HepG2 (cell line): Measurements from ENCODE around the gene STOML3. TPM values are rescaled to one million over a fixed set of nuclear protein-coding genes. Genes with fewer than 3 reads are reported as not detected.

Experiments
- HMG20B ChIP-seq: conservative IDR thresholded peaks from 2 replicates; pipeline ENCODE4 v1.6.1; 2016; ENCODE audit warnings: missing genetic modification reagents, missing compliant biosample characterization
- HNF1B ChIP-seq: sonication (generic); formaldehyde crosslinking; IDR thresholded peaks from 2 replicates; pipeline ENCODE4 v1.5.1; 2020; ENCODE audit warnings: mild to moderate bottlenecking, moderate library complexity, missing genetic modification reagents
- NCOR1 ChIP-seq: fragments of 200-600 bp; sonication (generic); IDR thresholded peaks from 2 replicates; pipeline ENCODE4 v1.7.0; 2017; ENCODE audit warnings: antibody characterized with exemption, low read length, borderline replicate concordance
- SMYD3 ChIP-seq: sonication (generic); formaldehyde crosslinking; IDR thresholded peaks from 2 replicates; pipeline ENCODE4 v1.8.1; 2023; ENCODE audit warnings: mild to moderate bottlenecking, missing genetic modification reagents
- STAT6 ChIP-seq: sonication (generic); formaldehyde crosslinking; IDR thresholded peaks from 2 replicates; pipeline ENCODE4 v1.4.0; 2020; ENCODE audit warnings: missing genetic modification reagents, mild to moderate bottlenecking, borderline replicate concordance
- ZHX2 ChIP-seq, 2 experiments: sonication (generic) in 1 of 2; formaldehyde crosslinking in 1 of 2; IDR thresholded peaks; 2 replicates each; pipeline versions ENCODE4 v1.6.1 to v1.9.0; 2014 to 2022; ENCODE audit warnings: antibody characterized with exemption in 1 of 2, borderline replicate concordance in 1 of 2, inconsistent platforms in 1 of 2, low read depth in 1 of 2, missing genetic modification reagents in 1 of 2
- ZKSCAN5 ChIP-seq: sonication (generic); formaldehyde crosslinking; IDR thresholded peaks from 2 replicates; pipeline ENCODE4 v1.5.1; 2020; ENCODE audit warnings: mild to moderate bottlenecking, missing genetic modification reagents
- ZNF17 ChIP-seq: sonication (generic); formaldehyde crosslinking; IDR thresholded peaks from 2 replicates; pipeline ENCODE4 v1.5.0; 2020; ENCODE audit warnings: mild to moderate bottlenecking, missing genetic modification reagents
- ZNF331 ChIP-seq: sonication (generic); formaldehyde crosslinking; IDR thresholded peaks from 2 replicates; pipeline ENCODE4 v1.4.0; 2020; ENCODE audit warnings: missing genetic modification reagents
- ZNF543 ChIP-seq: sonication (generic); formaldehyde crosslinking; IDR thresholded peaks from 2 replicates; pipeline ENCODE4 v1.4.0; 2020; ENCODE audit warnings: mild to moderate bottlenecking, missing genetic modification reagents
- ZSCAN31 ChIP-seq: sonication (generic); formaldehyde crosslinking; IDR thresholded peaks from 2 replicates; pipeline ENCODE4 v1.5.0; 2020; ENCODE audit warnings: low read depth, mild to moderate bottlenecking, missing genetic modification reagents
- polyA plus RNA-seq, 8 experiments: library from polyadenylated mRNA; depleted of rRNA in 3 of 8; stranded (reverse) in 7 of 8; unstranded in 1 of 8; fragments of >200 nt; fragmentation: Illumina TruSeq in 4 of 8; extraction: Trizol in 4 of 8; gene quantifications; 2 replicates each; pipeline versions ENCODE4 v1.2.1 to v1.2.3, GENCODE V29; 2011 to 2016; ENCODE audit warnings: low read depth in 4 of 8, missing spikeins in 1 of 8, mixed read lengths in 1 of 8; ENCODE audit not compliant: insufficient read depth in 1 of 8
- total RNA-seq, 5 experiments: library from RNA; depleted of rRNA; stranded (reverse); fragments of >200 nt; fragmentation: Illumina TruSeq; extraction: Trizol; gene quantifications; 2 replicates each; pipeline ENCODE4 v1.2.3, GENCODE V29; 2016; ENCODE audit warnings: low read depth in 1 of 5
- TF ChIP-seq, protein P1 (sequence below), 2 experiments: fragments of 450-650 bp in 1 of 2; sonication (generic) in 1 of 2; formaldehyde crosslinking; IDR thresholded peaks; 2 replicates each; pipeline versions ENCODE4 v1.5.0 to v1.8.0; 2020 to 2022; ENCODE audit warnings: mild to moderate bottlenecking in 1 of 2, missing genetic modification reagents in 1 of 2
- TF ChIP-seq, protein P2 (sequence below): sonication (generic); formaldehyde crosslinking; conservative IDR thresholded peaks from 2 replicates; pipeline ENCODE4 v1.4.0; 2020; ENCODE audit warnings: missing genetic modification reagents

STOML3 gene
- total and polyA plus RNA-seq, 2 of the 13 experiments (the other 11 are each of a cell fraction or from before 2014, with no cell fraction given) = not detected

DNA sequence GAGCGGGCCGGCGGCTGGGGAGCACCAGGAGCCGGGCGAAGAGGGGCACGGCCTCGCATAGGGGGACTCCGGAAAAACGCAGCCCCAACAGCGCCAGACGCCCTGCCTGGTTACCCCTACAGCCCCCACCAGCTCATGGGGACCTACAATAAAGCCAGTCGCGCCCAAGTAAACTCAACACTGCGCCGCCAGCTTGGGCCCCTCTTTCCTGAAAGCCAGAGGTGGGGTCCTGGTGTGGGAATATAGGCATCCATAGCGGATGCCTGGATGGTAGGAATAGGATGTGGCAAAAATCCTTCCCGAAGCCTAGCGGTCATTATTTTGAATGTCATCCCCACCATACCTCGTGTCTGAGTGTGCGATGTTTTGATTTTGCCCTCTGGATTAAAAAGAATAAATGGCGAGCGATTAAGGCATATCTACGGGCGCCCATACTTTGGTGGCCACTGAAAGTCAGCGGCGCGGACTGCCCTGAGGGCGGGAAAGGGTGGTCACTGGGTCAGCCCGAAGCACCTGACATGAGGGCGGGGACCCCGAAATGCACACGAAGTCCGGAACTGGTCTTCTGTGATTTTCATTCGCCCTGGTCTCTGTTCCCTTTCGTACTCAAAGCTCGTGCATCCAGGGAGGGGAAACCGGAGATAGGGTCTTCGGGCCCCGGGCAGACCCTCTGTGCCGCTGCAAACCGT is 47.4 kb upstream of the STOML3 start, which contains the start of the genes NHLRC3 and PROSER1 (continued):
- TF ChIP-seq ZHX2 (IDR thresholded peaks at IDR 0.05; ENCODE audit: low read depth) = peak; percentile 55; the same call in 1 of the 2 replicates
- TF ChIP-seq ZHX2 (CRISPR knock-in tag; IDR thresholded peaks at IDR 0.05; ENCODE audit: borderline replicate concordance) = peak; percentile 63; the same call in 1 of the 2 replicates
- TF ChIP-seq ZNF543 (CRISPR knock-in tag) = no peak
- TF ChIP-seq ZNF331 (CRISPR knock-in tag) = peak; percentile 12; the same call in 1 of the 2 replicates
- no peak for TF ChIP-seq ZKSCAN5
- TF ChIP-seq HMG20B (CRISPR knock-in tag) = peak; percentile 58; the same call in 1 of the 2 replicates
- peak; percentile 54; the same call in 1 of the 2 replicates for TF ChIP-seq NCOR1
- TF ChIP-seq, protein P1, sequence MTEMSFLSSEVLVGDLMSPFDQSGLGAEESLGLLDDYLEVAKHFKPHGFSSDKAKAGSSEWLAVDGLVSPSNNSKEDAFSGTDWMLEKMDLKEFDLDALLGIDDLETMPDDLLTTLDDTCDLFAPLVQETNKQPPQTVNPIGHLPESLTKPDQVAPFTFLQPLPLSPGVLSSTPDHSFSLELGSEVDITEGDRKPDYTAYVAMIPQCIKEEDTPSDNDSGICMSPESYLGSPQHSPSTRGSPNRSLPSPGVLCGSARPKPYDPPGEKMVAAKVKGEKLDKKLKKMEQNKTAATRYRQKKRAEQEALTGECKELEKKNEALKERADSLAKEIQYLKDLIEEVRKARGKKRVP (CRISPR knock-in tag; IDR thresholded peaks at IDR 0.05) = 0 out of 4 replicates have a peak, but pooled peaks of 1 of the 2 experiments have one; percentile 9
- TF ChIP-seq SMYD3 (CRISPR knock-in tag) = peak; percentile 83; the same call in 1 of the 2 replicates
- no peak for TF ChIP-seq ZNF17 (CRISPR knock-in tag)
- TF ChIP-seq, protein P2, sequence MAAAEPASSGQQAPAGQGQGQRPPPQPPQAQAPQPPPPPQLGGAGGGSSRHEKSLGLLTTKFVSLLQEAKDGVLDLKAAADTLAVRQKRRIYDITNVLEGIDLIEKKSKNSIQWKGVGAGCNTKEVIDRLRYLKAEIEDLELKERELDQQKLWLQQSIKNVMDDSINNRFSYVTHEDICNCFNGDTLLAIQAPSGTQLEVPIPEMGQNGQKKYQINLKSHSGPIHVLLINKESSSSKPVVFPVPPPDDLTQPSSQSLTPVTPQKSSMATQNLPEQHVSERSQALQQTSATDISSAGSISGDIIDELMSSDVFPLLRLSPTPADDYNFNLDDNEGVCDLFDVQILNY = peak; percentile 90
- TF ChIP-seq HNF1B (CRISPR knock-in tag) = 0 out of 2 replicates have a peak, but pooled peaks have one; percentile 4
- peak; percentile 44; the same call in 1 of the 2 replicates for TF ChIP-seq ZSCAN31 (CRISPR knock-in tag)
- TF ChIP-seq STAT6 = no peak
